ENCODE results near the gene FCMR.

GRCh38 chr1:206909161-206909882 is 12.4 kb downstream of the FCMR start:
- TF ChIP-seq, protein P1, sequence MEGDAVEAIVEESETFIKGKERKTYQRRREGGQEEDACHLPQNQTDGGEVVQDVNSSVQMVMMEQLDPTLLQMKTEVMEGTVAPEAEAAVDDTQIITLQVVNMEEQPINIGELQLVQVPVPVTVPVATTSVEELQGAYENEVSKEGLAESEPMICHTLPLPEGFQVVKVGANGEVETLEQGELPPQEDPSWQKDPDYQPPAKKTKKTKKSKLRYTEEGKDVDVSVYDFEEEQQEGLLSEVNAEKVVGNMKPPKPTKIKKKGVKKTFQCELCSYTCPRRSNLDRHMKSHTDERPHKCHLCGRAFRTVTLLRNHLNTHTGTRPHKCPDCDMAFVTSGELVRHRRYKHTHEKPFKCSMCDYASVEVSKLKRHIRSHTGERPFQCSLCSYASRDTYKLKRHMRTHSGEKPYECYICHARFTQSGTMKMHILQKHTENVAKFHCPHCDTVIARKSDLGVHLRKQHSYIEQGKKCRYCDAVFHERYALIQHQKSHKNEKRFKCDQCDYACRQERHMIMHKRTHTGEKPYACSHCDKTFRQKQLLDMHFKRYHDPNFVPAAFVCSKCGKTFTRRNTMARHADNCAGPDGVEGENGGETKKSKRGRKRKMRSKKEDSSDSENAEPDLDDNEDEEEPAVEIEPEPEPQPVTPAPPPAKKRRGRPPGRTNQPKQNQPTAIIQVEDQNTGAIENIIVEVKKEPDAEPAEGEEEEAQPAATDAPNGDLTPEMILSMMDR (IDR thresholded peaks at IDR 0.05 in 8 of 11, conservative IDR thresholded peaks at IDR 0.05 in 3 of 11), result peak in 1 of 11 experiments; percentile 7
- no peak for TF ChIP-seq POLR2A (IDR thresholded peaks at IDR 0.05)
